CD4-positive, alpha-beta T cell treated with Interleukin-17A for 4 hours (primary cell): ENCODE measurements around the gene MED27.

Source experiments
- DNase-seq: peaks from one replicate; pipeline ENCODE4 v3.0.0-alpha.2; 2020; ENCODE audit warnings: mixed read lengths

The MED27 gene

DNA sequence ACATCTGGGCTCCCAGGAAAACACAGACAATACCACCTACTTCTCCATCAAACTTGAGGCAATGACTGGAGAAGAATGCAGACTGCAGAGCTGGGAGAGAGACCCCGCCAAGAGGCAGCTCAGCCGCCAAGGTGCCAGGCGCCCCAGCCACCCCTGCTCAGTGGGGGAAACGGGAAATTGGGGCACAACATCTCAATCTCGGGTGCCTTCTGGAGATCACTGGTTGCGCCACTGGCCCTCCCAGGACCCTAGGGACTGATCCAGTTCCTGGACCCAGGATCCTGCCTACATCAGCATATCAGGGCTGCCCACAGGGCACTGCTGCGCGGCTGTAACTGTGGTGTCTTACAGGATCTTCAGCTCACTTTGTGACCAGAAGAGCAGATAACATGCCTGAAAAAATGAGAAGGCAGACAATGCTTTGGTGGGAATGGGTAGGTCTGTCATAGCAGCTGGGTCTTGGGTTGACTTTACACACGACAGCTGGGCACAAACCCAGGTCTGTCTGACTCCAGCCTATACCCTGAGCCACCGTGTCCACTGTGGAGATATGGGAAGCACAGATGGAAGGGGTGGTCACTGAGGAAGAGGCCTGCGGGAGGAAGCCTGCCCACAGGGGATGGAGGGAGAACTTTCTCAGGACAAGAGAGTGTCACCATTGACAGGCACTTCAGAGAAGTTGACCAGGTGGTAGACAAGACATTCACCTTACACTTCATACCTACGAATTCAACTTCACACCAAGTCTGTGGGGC is 204.6 kb downstream of the MED27 start:
- DNase-seq: no peak

DNA sequence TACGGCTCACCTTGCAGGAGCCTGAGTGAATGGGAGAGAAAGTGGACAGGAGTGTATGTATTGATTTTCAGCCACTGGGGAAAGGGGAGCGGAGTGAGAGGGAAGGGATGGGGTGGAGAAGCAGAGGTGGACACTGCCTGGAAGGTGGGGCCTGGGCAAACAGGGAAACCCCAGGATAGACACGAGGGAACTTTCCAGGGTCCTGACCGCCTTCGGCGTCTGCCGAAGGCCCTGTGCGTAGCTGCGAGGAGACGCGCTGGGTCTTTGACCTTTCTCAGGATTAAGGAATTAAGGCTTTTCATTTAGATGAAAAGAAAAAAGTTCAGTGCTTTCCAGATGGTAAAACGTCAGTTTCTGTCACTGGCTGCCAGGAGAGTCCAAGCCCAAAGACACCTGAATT is 205.2 kb downstream of the MED27 start:
- no peak for DNase-seq

GRCh38 chr9:131873891-131874440 is 205.7 kb downstream of the MED27 start:
- no peak for DNase-seq

DNA sequence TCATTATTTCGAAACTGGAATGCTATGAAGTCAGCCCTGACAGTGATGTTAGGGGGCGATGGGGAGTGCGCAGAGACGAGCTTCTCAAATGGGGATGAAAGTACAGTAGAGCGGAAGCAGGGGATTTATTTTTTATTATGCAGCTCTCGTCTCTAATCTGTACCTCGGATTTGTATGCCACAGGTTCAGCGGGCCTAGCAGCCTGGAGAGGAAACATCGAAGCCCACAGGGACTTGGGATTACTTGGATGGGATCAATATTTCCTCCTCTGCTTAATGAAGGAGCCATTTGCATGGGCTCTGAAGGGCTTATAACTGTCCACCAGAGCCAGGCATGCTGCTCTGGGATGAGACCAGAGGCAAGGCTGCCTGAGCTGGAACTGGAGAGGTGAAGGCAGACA is 206.3 kb downstream of the MED27 start:
- no peak for DNase-seq

DNA sequence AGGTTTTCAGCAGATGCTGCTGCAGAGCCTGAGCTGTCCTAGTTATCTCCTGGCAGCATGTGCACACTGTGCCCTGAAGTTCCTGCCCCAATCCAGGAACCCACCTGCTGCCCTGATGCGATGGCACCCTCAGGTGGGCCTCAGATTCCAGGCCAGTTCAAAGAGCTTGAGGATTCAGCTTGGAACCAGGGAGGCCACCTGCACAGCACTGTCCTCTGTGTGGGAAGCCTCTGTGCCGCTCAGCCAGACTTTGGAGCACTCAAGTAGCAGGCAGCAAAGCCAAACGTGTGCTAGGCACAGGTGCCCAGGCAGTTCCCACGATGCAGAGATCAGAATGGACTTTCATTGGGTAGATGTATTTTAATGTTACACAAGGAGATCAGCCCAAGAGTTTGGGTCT is 207.0 kb downstream of the MED27 start:
- no peak for DNase-seq

- DNase-seq: no peak
Measured at GRCh38 chr9:131872006-131872405, 207.7 kb downstream of the MED27 start.

DNA sequence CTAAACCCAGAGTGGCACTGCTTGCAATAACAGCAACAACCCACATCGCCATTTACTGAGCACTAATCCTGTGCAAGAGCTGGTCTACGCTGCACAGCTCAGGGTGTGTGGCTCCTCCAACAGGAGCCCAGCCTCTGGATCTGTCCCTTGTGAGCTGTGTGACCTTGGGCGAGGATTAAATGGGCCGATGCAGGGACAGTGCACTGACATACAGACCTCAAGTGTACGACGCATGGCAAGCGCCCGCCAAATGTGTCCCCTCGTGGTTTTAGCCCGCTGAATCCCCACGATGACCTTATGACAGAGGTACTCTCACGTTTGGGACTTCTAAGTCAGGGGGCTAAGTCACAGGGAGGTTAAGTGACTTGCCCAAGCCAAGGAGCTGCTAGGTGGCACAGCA is 209.5 kb downstream of the MED27 start:
- DNase-seq: no peak

GRCh38 chr9:131869348-131869747 is 210.3 kb downstream of the MED27 start:
- DNase-seq: no peak

DNA sequence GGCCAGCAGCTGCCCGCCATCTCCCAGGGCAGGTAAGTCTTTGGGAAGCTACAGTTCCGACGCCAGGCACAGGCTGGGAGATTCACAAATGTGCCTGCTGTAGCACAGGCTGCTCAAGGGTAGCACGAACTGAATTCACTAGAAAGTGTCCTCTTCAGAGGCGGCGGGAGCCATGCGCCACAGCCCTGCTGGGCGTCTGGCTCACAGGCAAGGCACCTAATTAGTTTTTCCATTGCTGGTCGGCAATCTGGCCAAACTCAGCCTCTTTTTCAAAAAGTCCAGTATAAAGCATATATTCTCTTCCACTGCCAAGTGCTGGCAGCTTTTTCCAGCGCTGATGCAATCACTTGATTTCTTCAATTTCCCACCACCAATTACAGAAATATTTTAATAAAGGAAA is 210.9 kb downstream of the MED27 start:
- DNase-seq: no peak

GRCh38 chr9:131867611-131868192 is 212.0 kb downstream of the MED27 start:
- no peak for DNase-seq

- no peak for DNase-seq
Measured at GRCh38 chr9:131865446-131866195, 214.0 kb downstream of the MED27 start.

DNA sequence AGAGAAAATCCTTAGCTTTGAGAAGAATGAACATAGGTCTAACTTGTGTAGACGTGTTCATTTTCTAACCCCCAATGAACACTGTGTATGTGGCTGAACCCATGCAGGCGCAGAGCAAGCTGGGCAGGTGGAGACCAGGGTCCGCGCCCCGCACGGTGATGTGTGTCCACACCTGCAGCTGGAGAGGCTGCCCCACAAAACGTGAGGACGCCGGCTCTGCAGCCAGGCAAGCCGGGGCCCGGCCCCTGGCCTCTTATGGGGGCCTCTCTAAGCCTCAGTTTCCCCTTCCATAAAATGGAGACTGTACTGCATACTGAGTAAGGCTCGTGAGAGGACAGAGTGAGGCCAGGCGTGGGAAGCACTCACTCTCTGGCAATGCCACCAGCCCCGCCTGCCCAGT is 215.1 kb downstream of the MED27 start:
- no peak for DNase-seq

DNA sequence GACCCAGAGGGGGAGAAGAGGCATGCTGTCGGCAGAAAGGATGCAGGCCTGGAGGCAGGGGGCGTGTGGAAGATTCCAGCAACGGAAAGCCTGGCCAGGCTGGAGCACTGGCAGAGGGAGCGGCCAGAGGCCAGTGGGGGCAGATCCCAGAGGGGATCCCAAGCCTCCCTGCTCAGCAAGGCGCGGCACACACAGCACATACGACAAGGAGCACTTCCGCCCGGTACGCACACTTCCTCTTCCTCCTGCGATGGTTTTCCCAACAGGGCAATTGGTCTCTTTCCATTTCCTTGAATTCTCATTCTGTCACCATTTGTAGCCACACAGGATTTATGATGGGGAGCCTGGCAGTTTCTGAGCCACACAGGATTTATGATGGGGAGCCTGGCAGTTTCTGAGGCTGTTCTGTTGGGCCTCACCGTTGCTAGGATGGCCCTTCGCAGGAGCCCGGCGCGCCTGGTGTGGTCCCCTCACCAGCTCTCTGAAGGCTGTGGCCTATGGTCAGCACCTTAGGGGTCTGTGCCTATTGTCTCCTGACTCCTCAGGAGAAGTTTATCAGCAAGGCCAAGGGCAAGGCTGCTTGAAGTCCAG is 216.3 kb downstream of the MED27 start:
- DNase-seq: no peak

GRCh38 chr9:131862261-131862660 is 217.4 kb downstream of the MED27 start:
- DNase-seq: no peak

GRCh38 chr9:131860430-131860829 is 219.2 kb downstream of the MED27 start:
- DNase-seq: no peak

DNA sequence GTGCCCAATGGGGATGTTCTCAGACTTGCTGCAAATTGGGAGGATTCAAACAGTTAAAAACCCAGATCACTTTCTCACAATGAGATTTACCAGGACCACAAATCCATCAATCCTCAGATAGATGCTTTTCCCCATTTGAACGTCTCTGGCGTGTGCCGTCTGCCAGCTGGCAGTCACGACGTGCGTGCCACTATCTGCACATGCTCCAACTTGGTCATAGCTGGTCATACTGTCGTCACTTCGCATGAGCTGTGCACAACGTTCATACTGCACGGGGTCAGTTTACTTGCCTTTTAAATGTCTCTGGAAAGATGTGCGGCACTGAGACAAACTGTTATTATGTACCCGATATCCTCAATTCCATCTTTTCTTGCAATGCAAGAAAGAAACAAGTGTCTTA is 221.5 kb downstream of the MED27 start:
- no peak for DNase-seq

DNA sequence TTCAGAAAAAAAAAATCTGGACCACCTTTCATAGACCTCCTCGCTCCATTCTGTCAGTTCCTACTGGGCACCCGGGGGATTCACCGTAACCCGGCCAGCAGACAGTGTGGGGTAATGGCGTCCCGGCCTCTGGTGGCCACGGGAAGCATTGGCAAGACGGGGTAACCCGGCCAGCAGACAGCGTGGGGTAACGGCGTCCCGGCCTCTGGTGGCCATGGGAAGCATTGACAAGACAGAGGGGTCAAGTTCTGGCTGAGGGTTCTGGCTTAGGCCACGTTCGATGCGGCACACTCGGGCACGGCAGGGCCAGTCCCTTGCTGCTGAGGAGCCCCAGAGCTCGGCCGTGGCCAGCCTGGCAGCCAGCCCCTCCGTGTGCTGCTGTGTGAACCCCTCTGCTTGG is 223.6 kb downstream of the MED27 start:
- DNase-seq: no peak

GRCh38 chr9:131854896-131855613 is 224.6 kb downstream of the MED27 start:
- DNase-seq: no peak

- DNase-seq: no peak
Measured at GRCh38 chr9:131854334-131854733, 225.3 kb downstream of the MED27 start.

DNA sequence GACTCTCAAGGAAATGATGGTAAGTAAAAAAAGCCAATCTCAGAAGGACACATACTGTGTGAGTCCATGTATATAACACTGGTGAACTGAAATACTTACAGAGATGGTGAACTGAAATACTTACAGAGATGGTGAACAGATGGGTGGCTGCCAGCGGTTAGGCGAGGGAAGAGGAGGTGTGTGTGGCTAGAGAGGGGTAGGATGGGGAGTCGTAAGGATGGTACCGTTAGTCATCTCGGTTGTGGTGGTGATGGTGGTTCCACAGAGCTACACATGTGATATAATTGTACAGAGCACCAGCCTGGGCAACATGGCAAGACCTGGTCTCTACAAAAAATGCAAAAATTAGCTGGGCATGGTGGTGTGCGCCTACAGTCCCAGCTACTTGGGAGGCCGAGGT is 226.2 kb downstream of the MED27 start:
- DNase-seq: no peak

- no peak for DNase-seq
Measured at GRCh38 chr9:131851414-131851813, 228.3 kb downstream of the MED27 start.

GRCh38 chr9:131849391-131849790 is 230.3 kb downstream of the MED27 start:
- no peak for DNase-seq
